ENCODE data around the gene PTPRN2. TPM values are rescaled to one million over a fixed set of nuclear protein-coding genes. Genes with fewer than 3 reads are reported as not detected.
"Not testable (repeated sequence)": the region's sequence is repeated elsewhere in the genome, so short reads cannot be mapped to it uniquely, and the experiment has no call there.

The PTPRN2 gene
- total and polyA plus RNA-seq, 2 donors (not counting 1 experiment from before 2014, with no cell fraction given), result 0.54 to 1.2 TPM

- no peak for DNase-seq (ENCODE audit: low read depth in 2 of 2)
- no peak overlapping the region for H3K4me2 ChIP-seq (ENCODE audit: extremely low read depth, insufficient read depth, low read length)
- TF ChIP-seq CTCF (conservative IDR thresholded peaks at IDR 0.05 in 1 of 2, IDR thresholded peaks at IDR 0.05 in 1 of 2; ENCODE audit: low read depth in 1 of 2, low read length in 2 of 2), result no peak
- no peak for TF ChIP-seq EZH2 (IDR thresholded peaks at IDR 0.05; ENCODE audit: low read length, missing control alignments)
- H3K79me2 ChIP-seq (ENCODE audit: control insufficient read depth, insufficient read depth, low read length), result no peaks in the 10 kb centered on the region
- H3K27me3 ChIP-seq (ENCODE audit: control insufficient read depth, insufficient read depth, low read length), result no peaks in the 10 kb centered on the region
- H3K4me1 ChIP-seq (ENCODE audit: control insufficient read depth, extremely low read depth, insufficient read depth, low read length), result no peaks in the 10 kb centered on the region
- H3K9me3 ChIP-seq (ENCODE audit: control insufficient read depth, insufficient read depth, low read depth, low read length), result no peaks in the 10 kb centered on the region
- H3K36me3 ChIP-seq (ENCODE audit: control insufficient read depth, insufficient read depth, low read length), result no peaks in the 10 kb centered on the region
- H2AFZ ChIP-seq (ENCODE audit: low read length), result no peak overlapping the region
- no peaks in the 10 kb centered on the region for H4K20me1 ChIP-seq (ENCODE audit: control insufficient read depth, extremely low read depth, insufficient read depth, low read length)
- H3K9ac ChIP-seq (ENCODE audit: insufficient read depth, low read length), result no peak overlapping the region
- no peak overlapping the region for H3K4me3 ChIP-seq (replicated peaks in 1 of 4; ENCODE audit: control extremely low read depth in 1 of 4, insufficient read depth in 1 of 4, low read depth in 3 of 4, low read length in 4 of 4)
- H3K27ac ChIP-seq (ENCODE audit: insufficient read depth, low read length), result no peak overlapping the region
Observed at GRCh38 chr7:158275711-158276413, 311.8 kb downstream of the PTPRN2 start.

GRCh38 chr7:158274996-158275395 lies 312.6 kb downstream of the PTPRN2 start:
- H2AFZ ChIP-seq (ENCODE audit: low read length), result no peak overlapping the region
- no peak for DNase-seq (ENCODE audit: low read depth in 2 of 2)
- no peak overlapping the region for H3K27ac ChIP-seq (ENCODE audit: insufficient read depth, low read length)
- TF ChIP-seq CTCF (conservative IDR thresholded peaks at IDR 0.05 in 1 of 2, IDR thresholded peaks at IDR 0.05 in 1 of 2; ENCODE audit: low read depth in 1 of 2, low read length in 2 of 2), result no peak
- TF ChIP-seq EZH2 (IDR thresholded peaks at IDR 0.05; ENCODE audit: low read length, missing control alignments), result no peak
- H3K4me3 ChIP-seq (replicated peaks in 1 of 4; ENCODE audit: control extremely low read depth in 1 of 4, insufficient read depth in 1 of 4, low read depth in 3 of 4, low read length in 4 of 4), result no peak overlapping the region
- no peaks in the 10 kb centered on the region for H3K36me3 ChIP-seq (ENCODE audit: control insufficient read depth, insufficient read depth, low read length)
- H3K27me3 ChIP-seq (ENCODE audit: control insufficient read depth, insufficient read depth, low read length), result no peaks in the 10 kb centered on the region
- no peak overlapping the region for H3K4me2 ChIP-seq (ENCODE audit: extremely low read depth, insufficient read depth, low read length)
- H4K20me1 ChIP-seq (ENCODE audit: control insufficient read depth, extremely low read depth, insufficient read depth, low read length), result no peaks in the 10 kb centered on the region
- no peaks in the 10 kb centered on the region for H3K9me3 ChIP-seq (ENCODE audit: control insufficient read depth, insufficient read depth, low read depth, low read length)
- no peaks in the 10 kb centered on the region for H3K4me1 ChIP-seq (ENCODE audit: control insufficient read depth, extremely low read depth, insufficient read depth, low read length)
- no peaks in the 10 kb centered on the region for H3K79me2 ChIP-seq (ENCODE audit: control insufficient read depth, insufficient read depth, low read length)
- H3K9ac ChIP-seq (ENCODE audit: insufficient read depth, low read length), result no peak overlapping the region

- H3K4me2 ChIP-seq (ENCODE audit: extremely low read depth, insufficient read depth, low read length), result no peak overlapping the region
- no peaks in the 10 kb centered on the region for H3K79me2 ChIP-seq (ENCODE audit: control insufficient read depth, insufficient read depth, low read length)
- no peak overlapping the region for H2AFZ ChIP-seq (ENCODE audit: low read length)
- H4K20me1 ChIP-seq (ENCODE audit: control insufficient read depth, extremely low read depth, insufficient read depth, low read length), result no peaks in the 10 kb centered on the region
- no peak for DNase-seq (ENCODE audit: low read depth in 2 of 2)
- no peaks in the 10 kb centered on the region for H3K27me3 ChIP-seq (ENCODE audit: control insufficient read depth, insufficient read depth, low read length)
- no peaks in the 10 kb centered on the region for H3K36me3 ChIP-seq (ENCODE audit: control insufficient read depth, insufficient read depth, low read length)
- no peaks in the 10 kb centered on the region for H3K4me1 ChIP-seq (ENCODE audit: control insufficient read depth, extremely low read depth, insufficient read depth, low read length)
- no peak overlapping the region for H3K4me3 ChIP-seq (replicated peaks in 1 of 4; ENCODE audit: control extremely low read depth in 1 of 4, insufficient read depth in 1 of 4, low read depth in 3 of 4, low read length in 4 of 4)
- TF ChIP-seq EZH2 (IDR thresholded peaks at IDR 0.05; ENCODE audit: low read length, missing control alignments) (no peak), CTCF (conservative IDR thresholded peaks at IDR 0.05 in 1 of 2, IDR thresholded peaks at IDR 0.05 in 1 of 2; ENCODE audit: low read depth in 1 of 2, low read length in 2 of 2) (no peak)
- H3K9ac ChIP-seq (ENCODE audit: insufficient read depth, low read length), result no peak overlapping the region
- no peaks in the 10 kb centered on the region for H3K9me3 ChIP-seq (ENCODE audit: control insufficient read depth, insufficient read depth, low read depth, low read length)
- no peak overlapping the region for H3K27ac ChIP-seq (ENCODE audit: insufficient read depth, low read length)
Observed at GRCh38 chr7:158274404-158274811, 313.2 kb downstream of the PTPRN2 start.

- not testable (repeated sequence) for H3K36me3 ChIP-seq (ENCODE audit: control insufficient read depth, insufficient read depth, low read length); H3K4me3 ChIP-seq (replicated peaks in 1 of 4; ENCODE audit: control extremely low read depth in 1 of 4, insufficient read depth in 1 of 4, low read depth in 3 of 4, low read length in 4 of 4); H3K79me2 ChIP-seq (ENCODE audit: control insufficient read depth, insufficient read depth, low read length); H3K9me3 ChIP-seq (ENCODE audit: control insufficient read depth, insufficient read depth, low read depth, low read length); H3K4me1 ChIP-seq (ENCODE audit: control insufficient read depth, extremely low read depth, insufficient read depth, low read length); H3K27ac ChIP-seq (ENCODE audit: insufficient read depth, low read length); H3K9ac ChIP-seq (ENCODE audit: insufficient read depth, low read length); H2AFZ ChIP-seq (ENCODE audit: low read length); H3K27me3 ChIP-seq (ENCODE audit: control insufficient read depth, insufficient read depth, low read length); H4K20me1 ChIP-seq (ENCODE audit: control insufficient read depth, extremely low read depth, insufficient read depth, low read length); H3K4me2 ChIP-seq (ENCODE audit: extremely low read depth, insufficient read depth, low read length); DNase-seq (ENCODE audit: low read depth in 2 of 2)
Observed at GRCh38 chr7:158273756-158274342, 313.8 kb downstream of the PTPRN2 start.

Data from fibroblast of lung (primary cell).